GM18508 (cell line): Measurements from ENCODE around the gene RAF1.
"Not testable (repeated sequence)": the region's sequence is repeated elsewhere in the genome, so short reads cannot be mapped to it uniquely, and the experiment has no call there.

Experiments
- ATAC-seq: cut with Tn5 transposase; IDR thresholded peaks from one replicate; pipeline ENCODE4 v1.9.1; 2021; ENCODE audit warnings: moderate number of reproducible peaks; ENCODE audit not compliant: insufficient read depth, unreplicated experiment

RAF1 gene

DNA sequence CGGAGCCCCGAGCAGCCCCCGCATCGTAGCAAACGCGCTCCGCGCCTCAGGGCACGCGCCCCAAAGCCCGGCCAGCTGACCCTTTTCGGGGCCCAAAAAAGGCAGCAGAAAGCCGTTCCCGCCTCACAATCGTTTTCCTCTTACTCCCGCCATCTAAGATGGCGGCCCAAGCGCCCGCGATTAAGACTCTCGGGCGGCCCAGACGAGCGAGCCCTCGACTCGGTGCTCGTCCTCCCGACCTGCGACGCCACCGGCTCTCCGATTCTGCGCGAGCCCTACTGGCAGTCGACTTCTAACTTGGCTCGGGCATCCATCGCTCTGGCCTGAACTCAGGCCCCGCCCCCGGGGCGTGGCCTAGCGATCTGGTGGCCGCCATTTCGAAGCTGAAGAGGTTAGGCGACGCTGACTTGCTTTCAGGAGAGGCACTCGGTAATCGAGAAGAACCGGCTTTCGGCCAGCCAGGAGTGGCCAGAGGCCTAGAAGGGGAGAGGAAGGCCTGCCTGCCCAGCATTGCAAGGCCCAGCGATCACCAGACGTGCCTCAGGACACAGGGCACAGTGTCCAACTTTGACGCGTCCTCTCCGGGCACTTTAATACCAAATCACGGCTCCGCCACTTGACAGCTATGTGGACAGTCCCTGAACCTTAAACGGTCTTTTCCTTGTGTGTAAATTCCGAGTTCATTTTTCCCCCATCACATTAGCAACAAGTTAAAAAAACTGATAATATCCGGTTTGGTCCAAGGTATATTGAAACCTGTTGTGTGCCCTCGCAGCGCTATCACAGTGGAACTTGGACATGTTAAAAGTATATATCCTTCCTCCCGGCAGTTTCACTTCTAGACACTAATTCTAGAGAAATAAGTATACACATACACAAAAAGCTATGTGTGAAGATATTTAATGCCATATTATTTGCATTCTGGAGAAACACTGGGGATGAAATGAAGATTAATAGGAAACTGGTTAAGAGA lies at the start of gene RAF1:
RAF1 (minus strand) TSS at position 182 of the 973 bp plus-strand sequence. CDS start 45,396 bp downstream, outside the sequence.
- peak; percentile 78 for ATAC-seq

DNA sequence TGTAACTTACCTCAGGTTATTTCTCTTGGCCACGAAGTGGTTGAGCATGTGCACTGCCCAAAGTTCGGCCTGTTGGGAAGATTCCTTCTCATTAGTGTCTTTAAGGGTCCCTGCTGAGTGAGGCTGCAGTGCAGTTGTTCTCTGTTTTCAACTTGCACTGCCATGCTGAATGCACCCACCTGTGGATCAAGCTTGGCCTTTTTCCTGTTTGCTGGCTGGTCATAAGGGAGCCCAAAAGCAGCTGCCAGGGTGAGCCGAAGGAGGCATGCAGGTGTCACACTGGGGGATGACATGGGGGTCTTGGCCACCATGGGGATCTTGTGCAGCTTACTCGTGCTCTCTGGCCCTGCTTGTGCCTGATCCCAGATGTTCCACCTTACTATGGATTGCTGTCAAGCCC lies 46.1 kb upstream of the RAF1 start:
- ATAC-seq, result no peak

DNA sequence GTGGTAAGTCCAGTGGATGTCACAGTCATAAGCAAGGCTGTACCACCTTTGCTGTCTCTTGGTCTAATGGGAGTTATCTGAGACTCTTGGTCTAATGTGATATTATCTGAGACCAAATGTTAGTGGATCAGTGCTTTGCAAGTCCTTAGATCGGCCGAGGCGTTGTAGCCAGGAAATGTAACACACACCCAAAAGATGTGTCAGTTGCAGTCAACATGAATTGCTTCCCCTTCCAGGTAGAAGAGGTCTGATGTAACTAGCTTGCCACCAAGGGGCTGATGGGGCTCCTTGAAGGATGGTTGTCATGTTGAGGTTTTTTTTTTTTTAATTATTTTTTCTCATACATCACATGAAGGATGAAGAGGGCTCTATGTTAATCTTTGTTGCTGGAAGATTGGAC lies 45.4 kb upstream of the RAF1 start:
- no peak for ATAC-seq

DNA sequence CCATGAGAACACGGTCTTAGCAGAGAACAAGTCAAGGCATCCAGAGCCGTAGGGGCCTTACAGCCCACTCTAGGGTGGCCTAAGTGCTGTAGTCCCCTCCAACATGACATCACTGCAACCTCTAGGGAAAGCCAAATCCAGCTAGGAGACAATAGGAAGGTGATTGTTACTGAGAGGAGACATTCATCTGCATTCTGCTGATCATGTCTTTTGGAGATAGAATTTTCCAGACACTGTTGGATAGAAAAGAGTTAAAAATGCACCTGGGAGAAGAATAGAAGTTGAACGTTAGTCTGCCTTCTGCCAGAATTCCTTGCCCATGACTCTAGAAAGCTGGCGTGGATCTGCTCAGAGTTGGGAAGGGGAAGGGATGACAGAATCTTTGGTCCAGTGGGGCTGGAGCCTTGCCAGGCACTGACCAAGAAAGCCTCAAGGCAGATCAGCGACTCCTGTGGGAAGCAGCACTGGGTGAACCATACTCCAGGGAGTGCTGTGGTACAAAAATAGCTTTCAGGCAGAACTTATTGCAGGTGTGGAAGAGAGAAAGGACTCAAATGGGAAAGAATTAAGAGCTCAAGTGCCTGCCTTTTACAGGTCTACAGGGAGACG lies 44.8 kb upstream of the RAF1 start:
- ATAC-seq, result no peak

DNA sequence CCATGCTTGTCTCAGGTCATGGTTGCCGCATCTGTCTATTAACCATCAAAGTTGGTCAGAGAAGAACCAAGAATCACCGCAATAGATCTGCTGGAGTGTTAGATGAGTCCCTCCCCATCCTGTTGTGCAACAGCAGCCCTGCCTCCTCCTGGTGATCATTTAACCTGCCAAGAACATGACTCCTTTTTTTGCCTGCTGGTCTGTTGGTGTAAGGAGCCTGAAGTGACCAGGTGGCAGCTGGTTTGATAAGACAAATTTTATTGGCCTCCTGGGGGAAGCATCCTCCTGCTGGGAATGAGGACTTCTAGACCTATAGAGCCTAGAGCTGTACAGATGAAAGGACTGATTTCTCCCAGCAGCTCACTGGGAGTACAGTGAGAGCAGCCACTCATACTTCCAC lies 43.5 kb upstream of the RAF1 start:
- no peak for ATAC-seq

DNA sequence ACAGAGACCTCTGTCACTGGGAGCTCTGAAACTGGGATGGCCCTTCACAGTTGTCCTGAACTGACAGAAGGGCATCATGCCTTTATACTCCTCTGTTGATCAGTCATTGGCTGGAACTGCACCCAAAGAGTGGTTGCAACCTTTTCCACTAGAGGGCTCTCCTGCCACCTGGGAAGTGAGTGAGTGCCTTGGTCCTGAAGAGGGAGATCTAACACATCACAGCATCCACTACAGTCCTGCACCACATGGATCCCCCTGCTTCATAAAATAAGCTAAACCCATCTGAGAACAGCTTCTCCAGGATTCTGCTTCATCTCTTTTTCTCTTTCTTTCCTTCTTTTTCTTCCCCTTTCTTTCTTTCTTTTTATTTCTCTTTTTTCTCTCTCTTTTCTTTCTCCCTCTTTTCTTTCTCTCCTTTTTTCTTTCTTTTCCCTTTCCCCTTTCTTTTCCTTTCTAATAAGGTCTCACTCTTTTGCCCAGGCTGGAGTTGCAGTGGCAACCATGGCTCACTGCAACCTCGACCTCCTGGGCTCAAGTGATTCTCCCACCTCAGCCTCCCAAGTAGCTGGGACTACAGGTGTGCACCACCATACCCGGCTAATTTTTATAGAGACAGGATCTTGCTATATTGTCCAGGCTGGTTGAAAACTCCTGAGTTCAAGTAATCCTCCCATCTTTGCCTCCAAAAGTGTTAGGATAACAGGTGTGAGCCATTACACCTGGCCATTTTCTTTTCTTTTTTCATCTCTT lies 42.8 kb upstream of the RAF1 start:
- no peak for ATAC-seq

DNA sequence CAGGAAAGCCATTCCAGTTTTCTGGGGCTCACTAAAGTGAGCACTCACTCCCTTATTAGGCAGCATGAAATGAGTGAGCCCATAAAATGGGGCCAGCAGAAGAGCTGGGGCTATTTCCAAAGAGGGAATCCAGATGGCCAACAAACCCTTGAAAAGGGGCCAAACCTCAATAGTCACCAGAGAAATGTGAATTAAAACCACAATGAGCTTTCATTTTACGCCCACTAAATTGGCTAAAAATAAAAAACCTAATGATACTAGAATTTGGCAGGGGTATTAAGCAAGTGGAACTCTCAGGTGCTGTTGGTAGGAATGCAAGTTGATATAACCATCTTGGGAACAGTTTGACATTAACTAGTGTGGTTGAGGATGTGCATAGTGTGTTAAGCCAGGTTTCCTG lies 42.1 kb upstream of the RAF1 start:
- ATAC-seq, result no peak

DNA sequence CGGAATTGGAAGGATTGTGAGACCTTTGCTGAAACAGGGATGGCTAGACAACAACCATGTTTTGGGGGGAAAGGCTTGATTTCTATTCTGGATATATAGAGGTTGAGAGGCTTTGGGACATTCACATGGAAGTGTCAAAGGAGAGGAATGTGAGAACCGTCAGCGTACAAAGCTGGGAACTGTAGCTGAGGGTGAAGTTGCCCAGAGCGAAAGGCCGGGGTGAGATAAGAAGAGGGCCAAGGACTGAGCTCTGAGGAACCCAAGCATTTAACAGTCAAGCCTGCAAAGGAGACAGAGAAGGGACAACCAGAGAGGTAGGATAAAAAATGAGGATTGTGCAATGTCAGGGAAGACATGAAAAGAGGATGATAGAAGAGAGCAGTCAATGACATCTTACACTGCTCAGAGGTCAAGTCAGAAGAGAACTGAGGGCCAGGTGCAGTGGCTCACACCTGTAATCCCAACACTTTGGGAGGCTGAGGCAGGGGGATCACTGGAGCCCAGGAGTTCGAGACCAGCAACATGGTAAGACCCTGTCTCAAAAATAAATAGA lies 41.5 kb upstream of the RAF1 start:
- ATAC-seq, result no peak

DNA sequence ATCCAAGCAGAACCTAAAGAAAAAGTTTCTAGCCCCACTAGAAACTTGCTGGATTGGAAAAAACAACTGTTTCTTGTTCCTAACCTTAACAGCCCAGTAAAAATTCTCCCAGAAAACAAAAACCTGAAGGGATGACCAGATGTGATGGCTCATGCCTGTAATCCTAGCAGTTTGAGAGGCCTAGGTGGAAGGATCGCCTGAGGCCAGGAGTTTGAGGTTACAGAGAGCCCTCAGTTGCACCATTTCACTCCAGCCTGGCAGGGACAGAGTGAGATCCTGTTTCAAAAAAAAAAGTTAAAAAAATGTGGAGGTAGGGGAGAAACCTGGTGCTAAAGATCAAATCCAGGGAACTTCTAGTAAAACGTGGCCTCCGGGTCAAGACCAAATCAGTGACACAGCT lies 38.6 kb upstream of the RAF1 start:
- no peak for ATAC-seq

DNA sequence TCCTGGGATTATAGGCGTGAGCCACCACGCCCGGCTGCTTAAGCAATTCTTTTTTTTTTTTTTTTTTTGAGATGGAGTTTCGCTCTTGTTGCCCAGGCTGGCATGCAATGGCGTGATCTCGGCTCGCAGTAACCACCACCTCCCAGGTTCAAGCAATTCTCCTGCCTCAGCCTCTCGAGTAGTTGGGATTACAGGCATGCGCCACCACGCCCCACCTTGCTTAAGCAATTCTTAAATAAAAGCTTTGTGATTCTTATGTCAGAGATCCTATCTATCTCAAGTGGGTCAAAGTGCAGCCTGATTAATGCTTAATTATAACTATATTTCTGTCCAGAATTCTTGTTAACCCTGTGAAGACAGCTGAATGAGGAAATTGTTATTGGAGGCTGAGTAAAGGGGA lies 37.7 kb upstream of the RAF1 start:
- ATAC-seq, result not testable (repeated sequence)

DNA sequence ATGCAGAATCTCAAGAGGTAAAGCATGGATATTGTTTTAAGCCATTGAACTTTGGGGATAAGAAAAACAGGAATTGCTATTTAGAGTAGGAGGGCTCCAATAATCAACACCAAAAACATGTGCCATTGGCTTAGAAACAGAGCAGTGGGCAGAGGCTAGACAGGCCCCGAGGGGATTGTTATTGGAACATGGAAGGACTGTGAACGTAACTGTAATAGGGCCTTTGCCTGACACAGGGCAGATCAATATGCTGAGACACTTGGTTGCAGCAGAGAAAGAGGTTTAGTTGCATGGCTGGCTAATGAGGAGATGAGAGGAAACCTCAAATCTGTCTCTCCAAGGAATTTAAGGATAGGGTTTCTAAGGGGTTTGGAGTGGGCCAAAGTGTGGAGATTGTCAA lies 36.9 kb upstream of the RAF1 start:
- no peak for ATAC-seq

DNA sequence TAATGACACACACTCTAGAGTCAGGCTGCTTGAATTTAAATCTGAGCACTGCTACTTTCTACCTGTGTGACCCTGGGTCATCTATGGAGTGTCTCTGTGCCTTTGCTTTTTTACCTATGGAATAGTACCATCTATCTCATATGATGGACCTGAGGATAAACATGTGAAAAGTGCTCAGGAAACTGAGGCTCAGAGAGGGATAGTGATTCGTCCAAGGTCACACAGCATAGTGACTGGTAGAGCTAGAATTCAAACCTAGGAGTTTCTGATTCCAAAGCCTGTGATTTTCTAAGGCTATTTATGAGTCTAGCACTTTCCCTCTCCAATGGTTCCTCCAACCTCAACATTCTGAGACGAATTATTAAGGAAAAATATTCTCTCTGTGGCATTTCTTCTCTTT lies 32.0 kb upstream of the RAF1 start:
- no peak for ATAC-seq

DNA sequence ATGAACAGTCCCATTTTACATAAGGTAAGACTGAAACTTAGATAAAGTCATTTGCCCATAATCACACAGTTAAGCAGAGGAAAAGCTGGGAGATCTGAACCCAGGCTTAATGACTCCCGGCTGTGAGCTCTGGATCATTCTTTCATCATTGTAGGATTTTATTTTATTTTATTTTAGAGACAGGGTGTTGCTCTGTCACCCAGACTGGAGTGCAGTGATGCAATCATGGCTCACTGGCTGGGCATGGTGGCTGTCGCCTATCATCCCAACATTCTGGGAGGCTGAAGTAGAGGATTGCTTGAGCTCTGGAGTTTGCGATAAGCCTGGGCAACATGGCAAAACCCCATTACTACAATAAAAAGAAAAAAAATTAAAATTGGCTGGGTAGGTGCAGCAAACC lies 31.2 kb upstream of the RAF1 start:
- no peak for ATAC-seq

DNA sequence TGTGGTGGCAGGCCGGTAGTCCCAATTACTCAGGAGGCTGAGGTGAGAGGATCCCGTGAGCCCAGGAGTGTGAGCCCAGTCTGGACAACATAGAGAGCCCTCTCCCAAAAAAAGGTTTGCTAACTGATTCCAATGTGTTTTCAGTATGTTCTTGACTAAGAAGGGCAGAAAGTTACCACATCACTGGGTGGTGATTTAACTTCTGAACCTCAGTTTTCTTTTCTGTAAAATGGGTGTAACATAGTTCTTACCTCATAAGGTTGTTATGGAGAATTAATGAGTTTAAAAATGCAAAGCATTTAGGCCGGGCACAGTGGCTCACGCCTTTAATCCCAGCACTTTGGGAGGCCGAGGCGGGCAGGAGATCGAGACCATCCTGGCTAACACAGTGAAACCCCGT lies 28.5 kb upstream of the RAF1 start:
- no peak for ATAC-seq

DNA sequence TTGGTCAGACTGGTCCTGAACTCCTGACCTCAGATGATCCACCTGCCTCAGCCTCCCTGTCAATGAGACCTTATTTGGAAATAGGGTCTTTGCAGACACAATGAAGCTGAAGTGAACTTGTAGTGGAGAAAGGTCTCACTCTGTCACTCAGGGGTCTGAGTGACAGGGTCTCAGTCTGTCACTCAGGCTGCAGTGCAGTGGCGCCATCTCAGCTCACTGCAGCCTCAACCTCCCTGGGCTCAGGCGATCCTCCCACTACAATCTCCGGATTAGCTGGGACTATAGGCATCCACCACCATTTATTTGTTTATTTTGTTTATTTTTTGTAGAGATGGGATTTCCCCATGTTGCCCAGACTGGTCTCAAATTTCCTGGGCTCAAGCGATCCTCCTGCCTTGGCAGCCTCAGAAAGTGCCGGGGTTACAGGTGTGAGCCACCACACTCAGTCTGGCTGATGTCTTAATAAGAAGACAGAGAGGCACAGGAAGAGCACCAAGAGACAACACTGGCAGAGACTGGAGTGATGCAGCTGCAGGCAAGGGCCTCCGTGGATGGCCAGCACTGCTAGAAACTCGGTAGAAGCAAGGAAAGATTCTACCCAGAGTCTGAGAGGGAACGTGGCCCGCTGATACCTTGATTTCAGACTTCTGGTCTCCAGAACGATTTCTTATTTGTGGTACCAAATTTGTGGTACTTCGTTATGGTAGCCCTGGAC lies 26.2 kb upstream of the RAF1 start:
- no peak for ATAC-seq

DNA sequence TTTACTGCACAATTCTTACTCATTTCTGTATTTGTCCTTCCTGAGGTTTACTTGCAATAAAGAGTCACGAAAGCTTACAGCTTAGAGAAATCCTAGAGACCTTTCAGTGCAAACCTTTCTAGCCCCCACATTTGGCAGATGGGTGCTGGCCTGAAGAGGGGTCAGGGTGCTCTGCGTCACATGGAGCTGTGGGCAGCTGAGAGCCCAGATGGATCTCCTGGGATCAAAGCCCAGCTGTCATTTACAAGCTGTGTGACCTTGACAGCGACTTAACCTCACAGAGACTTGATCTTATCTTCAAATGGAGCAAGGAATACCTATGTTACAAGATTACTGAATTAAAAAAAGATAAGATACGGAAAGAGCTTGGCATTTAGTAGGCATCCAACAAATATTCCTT lies 24.0 kb upstream of the RAF1 start:
- no peak for ATAC-seq

DNA sequence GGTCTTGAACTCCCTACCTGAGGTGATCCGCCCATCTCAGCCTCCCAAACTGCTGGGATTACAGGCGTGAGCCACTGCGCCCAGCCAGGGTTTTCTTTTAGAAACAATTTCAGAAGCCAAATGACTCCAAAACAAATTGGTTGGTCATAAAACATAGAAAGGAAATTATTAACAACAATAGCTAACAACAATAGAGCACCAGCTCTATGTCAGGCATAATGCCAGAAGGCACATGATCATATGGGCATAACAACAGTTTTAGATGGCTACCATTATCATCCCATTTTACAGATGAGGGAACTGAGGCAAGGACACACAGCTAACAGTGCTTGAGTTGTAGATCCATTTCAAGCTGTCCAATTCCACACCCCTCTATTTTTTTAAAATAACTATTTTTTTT lies 22.2 kb upstream of the RAF1 start:
- ATAC-seq, result no peak

DNA sequence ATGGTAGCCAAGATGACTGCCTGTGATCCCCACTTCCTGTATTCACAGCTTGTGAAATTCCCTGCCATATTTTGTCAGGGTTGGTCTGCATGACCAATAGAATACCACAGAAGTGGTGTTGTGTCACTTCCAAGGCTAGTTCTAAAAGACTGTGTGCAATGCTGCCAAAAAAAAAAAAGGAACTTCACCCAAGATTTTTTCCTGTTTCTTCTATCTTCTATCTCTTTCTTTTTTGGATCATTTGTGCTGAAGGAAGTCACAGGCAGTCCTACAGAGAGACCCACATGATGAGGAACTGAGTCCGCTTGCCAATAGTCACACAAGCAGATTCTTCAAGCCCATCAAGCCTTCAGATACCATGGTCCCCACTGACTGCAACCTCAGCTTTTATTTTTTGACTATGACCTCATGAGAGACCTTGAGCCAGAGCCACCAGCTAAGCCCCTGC lies 18.1 kb upstream of the RAF1 start:
- ATAC-seq, result no peak

DNA sequence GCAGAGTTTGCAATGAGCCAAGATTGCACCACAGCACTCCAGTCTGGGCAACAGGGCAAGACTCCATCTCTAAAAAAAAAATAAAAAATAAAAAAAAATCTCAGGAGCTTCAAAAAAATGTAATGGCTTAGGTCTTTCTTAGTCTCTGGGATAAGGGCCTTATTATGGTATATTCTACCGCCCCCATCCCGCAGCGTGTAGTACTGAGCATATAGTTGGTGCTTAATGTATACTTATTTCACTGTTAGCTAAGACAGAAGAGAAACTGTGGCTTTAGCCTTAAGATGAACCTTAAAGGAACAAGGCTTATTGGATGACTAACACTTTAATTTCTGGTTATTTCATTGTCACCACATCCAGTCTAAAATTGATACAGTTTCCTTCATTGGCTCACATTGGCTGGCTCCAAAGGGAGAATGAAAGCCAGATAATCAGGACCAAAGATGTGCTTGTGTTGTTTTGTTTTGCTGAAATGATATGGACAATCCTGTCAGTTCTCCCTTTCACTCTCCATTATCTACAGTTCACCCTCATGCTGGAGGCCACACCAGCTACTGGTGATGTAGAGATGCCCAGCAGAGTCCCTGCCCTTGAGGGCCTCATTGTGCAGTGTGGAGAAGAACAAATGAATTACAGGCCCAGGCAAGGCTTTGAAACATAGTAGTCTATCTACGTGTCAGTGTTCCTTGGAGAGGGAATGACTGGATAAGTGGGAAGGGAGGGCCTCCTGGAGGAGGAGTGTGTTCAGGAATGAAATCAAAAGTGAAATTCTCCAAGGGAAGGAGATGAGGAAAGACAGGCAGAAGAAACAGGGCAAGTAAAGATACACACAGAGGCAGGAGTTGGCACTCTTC lies 17.4 kb upstream of the RAF1 start:
- ATAC-seq, result no peak
